K562 (cell line): Measurements from ENCODE around the gene MAP4K1. TPM values are rescaled to one million over a fixed set of nuclear protein-coding genes. Genes with fewer than 3 reads are reported as not detected.

Experiments
- BRD4 ChIP-seq: fragments of 200-600 bp; sonication (generic); IDR thresholded peaks from 2 replicates; pipeline ENCODE4 v1.6.1; 2017; ENCODE audit warnings: inconsistent platforms
- GTF2A2 ChIP-seq: IDR thresholded peaks from 2 replicates; pipeline ENCODE4 v1.6.1; 2016; ENCODE audit warnings: mild to moderate bottlenecking, missing genetic modification characterization, missing compliant biosample characterization
- RBBP5 ChIP-seq: fragments of 200-600 bp; sonication (generic); IDR thresholded peaks from 2 replicates; pipeline ENCODE4 v1.6.1; 2012; ENCODE audit warnings: borderline replicate concordance, mild to moderate bottlenecking, low read length, control low read depth, inconsistent platforms; ENCODE audit not compliant: insufficient read depth, poor library complexity, severe bottlenecking
- SMAD1 ChIP-seq: fragments of 150-350 bp; IDR thresholded peaks from 2 replicates; pipeline ENCODE4 v1.6.1; 2014; ENCODE audit warnings: low read length, low read depth; ENCODE audit not compliant: partially characterized antibody
- TEAD1 ChIP-seq, 2 experiments: fragments of 450-650 bp in 1 of 2; sonication (generic) in 1 of 2; formaldehyde crosslinking; IDR thresholded peaks; 2 replicates each; pipeline versions ENCODE4 v1.4.0 to v1.8.0; 2020 to 2022; ENCODE audit warnings: mild to moderate bottlenecking in 2 of 2, missing genetic modification reagents in 1 of 2
- polyA plus RNA-seq, 8 experiments: library from polyadenylated mRNA; depleted of rRNA in 4 of 8; stranded (reverse) in 5 of 8; unstranded in 3 of 8; fragments of >200 nt; fragmentation: Nextera tagmentation in 2 of 8; fragmentation: Illumina TruSeq in 1 of 8; extraction: Ambion mirVana in 2 of 8; extraction: Trizol in 1 of 8; gene quantifications; 2 replicates each; pipeline versions ENCODE4 v1.2.1 to v1.2.3, GENCODE V29; 2011 to 2014; ENCODE audit warnings: inconsistent platforms in 1 of 8, missing spikeins in 1 of 8
- total RNA-seq, 7 experiments: library from RNA; depleted of rRNA in 6 of 7; stranded (reverse); fragments of >200 nt in 6 of 7; fragmentation: Illumina TruSeq in 2 of 7; extraction: Trizol in 2 of 7; gene quantifications; 2 replicates each; pipeline versions ENCODE4 v1.2.1 to v1.2.3, GENCODE V29; 2011 to 2021; ENCODE audit warnings: low replicate concordance in 1 of 7
- TF ChIP-seq, protein P1 (sequence below): sonication (generic); formaldehyde crosslinking; IDR thresholded peaks from 2 replicates; pipeline ENCODE4 v1.8.0; 2022; ENCODE audit warnings: mild to moderate bottlenecking, missing genetic modification reagents
- TF ChIP-seq, protein P2 (sequence below): fragments of 450-650 bp; IDR thresholded peaks from 2 replicates; pipeline ENCODE4 v1.6.1; 2016; ENCODE audit warnings: mild to moderate bottlenecking, moderate library complexity
- TF ChIP-seq, protein P3 (sequence below): fragments of 450-650 bp; IDR thresholded peaks from 2 replicates; pipeline ENCODE4 v1.6.1; 2016; ENCODE audit warnings: borderline replicate concordance

The MAP4K1 gene
- total and polyA plus RNA-seq, 9 of the 15 experiments (the other 6 are each of a cell fraction or from before 2014, with no cell fraction given) = 0.14 to 3.2 (median 0.73) TPM; not detected in 1

DNA sequence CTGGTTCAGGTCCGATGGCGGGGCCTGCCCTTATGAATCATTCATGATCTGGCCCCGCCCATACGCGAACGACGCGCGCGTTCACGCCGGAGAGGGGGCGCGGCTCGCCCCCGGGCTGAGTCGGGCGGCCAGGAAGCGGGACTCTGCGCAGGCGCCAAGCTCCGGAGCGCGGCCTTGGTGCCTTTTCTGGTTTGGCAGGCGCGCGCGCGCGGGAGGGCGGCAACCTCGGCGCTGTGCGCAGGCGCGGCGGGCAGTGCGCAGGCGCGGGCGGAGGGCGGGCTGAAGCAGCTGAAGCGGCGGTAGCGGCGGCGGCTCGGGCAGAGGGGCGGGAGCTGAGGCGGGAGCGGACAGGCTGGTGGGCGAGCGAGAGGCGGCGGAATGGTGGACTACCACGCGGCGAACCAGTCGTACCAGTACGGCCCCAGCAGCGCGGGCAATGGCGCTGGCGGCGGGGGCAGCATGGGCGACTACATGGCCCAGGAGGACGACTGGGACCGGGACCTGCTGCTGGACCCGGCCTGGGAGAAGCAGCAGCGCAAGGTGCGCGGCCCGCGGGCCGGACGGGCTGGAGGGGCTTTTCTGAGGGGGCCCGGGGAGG is 29.7 kb upstream of the MAP4K1 start, which contains the start of gene ACTN4 (continued):
- TF ChIP-seq, protein P1, sequence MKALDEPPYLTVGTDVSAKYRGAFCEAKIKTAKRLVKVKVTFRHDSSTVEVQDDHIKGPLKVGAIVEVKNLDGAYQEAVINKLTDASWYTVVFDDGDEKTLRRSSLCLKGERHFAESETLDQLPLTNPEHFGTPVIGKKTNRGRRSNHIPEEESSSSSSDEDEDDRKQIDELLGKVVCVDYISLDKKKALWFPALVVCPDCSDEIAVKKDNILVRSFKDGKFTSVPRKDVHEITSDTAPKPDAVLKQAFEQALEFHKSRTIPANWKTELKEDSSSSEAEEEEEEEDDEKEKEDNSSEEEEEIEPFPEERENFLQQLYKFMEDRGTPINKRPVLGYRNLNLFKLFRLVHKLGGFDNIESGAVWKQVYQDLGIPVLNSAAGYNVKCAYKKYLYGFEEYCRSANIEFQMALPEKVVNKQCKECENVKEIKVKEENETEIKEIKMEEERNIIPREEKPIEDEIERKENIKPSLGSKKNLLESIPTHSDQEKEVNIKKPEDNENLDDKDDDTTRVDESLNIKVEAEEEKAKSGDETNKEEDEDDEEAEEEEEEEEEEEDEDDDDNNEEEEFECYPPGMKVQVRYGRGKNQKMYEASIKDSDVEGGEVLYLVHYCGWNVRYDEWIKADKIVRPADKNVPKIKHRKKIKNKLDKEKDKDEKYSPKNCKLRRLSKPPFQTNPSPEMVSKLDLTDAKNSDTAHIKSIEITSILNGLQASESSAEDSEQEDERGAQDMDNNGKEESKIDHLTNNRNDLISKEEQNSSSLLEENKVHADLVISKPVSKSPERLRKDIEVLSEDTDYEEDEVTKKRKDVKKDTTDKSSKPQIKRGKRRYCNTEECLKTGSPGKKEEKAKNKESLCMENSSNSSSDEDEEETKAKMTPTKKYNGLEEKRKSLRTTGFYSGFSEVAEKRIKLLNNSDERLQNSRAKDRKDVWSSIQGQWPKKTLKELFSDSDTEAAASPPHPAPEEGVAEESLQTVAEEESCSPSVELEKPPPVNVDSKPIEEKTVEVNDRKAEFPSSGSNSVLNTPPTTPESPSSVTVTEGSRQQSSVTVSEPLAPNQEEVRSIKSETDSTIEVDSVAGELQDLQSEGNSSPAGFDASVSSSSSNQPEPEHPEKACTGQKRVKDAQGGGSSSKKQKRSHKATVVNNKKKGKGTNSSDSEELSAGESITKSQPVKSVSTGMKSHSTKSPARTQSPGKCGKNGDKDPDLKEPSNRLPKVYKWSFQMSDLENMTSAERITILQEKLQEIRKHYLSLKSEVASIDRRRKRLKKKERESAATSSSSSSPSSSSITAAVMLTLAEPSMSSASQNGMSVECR = peak; percentile 83
- TF ChIP-seq TEAD1 (CRISPR knock-in tag; IDR thresholded peaks at IDR 0.05) (peak in 1 of 2 experiments; percentile 93; a peak in 2 of 4 replicates), SMAD1 (peak; percentile 19), GTF2A2 (tag) (no peak), BRD4 (no peak), RBBP5 (peak; percentile 86)
- TF ChIP-seq, protein P2, sequence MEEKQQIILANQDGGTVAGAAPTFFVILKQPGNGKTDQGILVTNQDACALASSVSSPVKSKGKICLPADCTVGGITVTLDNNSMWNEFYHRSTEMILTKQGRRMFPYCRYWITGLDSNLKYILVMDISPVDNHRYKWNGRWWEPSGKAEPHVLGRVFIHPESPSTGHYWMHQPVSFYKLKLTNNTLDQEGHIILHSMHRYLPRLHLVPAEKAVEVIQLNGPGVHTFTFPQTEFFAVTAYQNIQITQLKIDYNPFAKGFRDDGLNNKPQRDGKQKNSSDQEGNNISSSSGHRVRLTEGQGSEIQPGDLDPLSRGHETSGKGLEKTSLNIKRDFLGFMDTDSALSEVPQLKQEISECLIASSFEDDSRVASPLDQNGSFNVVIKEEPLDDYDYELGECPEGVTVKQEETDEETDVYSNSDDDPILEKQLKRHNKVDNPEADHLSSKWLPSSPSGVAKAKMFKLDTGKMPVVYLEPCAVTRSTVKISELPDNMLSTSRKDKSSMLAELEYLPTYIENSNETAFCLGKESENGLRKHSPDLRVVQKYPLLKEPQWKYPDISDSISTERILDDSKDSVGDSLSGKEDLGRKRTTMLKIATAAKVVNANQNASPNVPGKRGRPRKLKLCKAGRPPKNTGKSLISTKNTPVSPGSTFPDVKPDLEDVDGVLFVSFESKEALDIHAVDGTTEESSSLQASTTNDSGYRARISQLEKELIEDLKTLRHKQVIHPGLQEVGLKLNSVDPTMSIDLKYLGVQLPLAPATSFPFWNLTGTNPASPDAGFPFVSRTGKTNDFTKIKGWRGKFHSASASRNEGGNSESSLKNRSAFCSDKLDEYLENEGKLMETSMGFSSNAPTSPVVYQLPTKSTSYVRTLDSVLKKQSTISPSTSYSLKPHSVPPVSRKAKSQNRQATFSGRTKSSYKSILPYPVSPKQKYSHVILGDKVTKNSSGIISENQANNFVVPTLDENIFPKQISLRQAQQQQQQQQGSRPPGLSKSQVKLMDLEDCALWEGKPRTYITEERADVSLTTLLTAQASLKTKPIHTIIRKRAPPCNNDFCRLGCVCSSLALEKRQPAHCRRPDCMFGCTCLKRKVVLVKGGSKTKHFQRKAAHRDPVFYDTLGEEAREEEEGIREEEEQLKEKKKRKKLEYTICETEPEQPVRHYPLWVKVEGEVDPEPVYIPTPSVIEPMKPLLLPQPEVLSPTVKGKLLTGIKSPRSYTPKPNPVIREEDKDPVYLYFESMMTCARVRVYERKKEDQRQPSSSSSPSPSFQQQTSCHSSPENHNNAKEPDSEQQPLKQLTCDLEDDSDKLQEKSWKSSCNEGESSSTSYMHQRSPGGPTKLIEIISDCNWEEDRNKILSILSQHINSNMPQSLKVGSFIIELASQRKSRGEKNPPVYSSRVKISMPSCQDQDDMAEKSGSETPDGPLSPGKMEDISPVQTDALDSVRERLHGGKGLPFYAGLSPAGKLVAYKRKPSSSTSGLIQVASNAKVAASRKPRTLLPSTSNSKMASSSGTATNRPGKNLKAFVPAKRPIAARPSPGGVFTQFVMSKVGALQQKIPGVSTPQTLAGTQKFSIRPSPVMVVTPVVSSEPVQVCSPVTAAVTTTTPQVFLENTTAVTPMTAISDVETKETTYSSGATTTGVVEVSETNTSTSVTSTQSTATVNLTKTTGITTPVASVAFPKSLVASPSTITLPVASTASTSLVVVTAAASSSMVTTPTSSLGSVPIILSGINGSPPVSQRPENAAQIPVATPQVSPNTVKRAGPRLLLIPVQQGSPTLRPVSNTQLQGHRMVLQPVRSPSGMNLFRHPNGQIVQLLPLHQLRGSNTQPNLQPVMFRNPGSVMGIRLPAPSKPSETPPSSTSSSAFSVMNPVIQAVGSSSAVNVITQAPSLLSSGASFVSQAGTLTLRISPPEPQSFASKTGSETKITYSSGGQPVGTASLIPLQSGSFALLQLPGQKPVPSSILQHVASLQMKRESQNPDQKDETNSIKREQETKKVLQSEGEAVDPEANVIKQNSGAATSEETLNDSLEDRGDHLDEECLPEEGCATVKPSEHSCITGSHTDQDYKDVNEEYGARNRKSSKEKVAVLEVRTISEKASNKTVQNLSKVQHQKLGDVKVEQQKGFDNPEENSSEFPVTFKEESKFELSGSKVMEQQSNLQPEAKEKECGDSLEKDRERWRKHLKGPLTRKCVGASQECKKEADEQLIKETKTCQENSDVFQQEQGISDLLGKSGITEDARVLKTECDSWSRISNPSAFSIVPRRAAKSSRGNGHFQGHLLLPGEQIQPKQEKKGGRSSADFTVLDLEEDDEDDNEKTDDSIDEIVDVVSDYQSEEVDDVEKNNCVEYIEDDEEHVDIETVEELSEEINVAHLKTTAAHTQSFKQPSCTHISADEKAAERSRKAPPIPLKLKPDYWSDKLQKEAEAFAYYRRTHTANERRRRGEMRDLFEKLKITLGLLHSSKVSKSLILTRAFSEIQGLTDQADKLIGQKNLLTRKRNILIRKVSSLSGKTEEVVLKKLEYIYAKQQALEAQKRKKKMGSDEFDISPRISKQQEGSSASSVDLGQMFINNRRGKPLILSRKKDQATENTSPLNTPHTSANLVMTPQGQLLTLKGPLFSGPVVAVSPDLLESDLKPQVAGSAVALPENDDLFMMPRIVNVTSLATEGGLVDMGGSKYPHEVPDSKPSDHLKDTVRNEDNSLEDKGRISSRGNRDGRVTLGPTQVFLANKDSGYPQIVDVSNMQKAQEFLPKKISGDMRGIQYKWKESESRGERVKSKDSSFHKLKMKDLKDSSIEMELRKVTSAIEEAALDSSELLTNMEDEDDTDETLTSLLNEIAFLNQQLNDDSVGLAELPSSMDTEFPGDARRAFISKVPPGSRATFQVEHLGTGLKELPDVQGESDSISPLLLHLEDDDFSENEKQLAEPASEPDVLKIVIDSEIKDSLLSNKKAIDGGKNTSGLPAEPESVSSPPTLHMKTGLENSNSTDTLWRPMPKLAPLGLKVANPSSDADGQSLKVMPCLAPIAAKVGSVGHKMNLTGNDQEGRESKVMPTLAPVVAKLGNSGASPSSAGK = no peak
- TF ChIP-seq, protein P3, sequence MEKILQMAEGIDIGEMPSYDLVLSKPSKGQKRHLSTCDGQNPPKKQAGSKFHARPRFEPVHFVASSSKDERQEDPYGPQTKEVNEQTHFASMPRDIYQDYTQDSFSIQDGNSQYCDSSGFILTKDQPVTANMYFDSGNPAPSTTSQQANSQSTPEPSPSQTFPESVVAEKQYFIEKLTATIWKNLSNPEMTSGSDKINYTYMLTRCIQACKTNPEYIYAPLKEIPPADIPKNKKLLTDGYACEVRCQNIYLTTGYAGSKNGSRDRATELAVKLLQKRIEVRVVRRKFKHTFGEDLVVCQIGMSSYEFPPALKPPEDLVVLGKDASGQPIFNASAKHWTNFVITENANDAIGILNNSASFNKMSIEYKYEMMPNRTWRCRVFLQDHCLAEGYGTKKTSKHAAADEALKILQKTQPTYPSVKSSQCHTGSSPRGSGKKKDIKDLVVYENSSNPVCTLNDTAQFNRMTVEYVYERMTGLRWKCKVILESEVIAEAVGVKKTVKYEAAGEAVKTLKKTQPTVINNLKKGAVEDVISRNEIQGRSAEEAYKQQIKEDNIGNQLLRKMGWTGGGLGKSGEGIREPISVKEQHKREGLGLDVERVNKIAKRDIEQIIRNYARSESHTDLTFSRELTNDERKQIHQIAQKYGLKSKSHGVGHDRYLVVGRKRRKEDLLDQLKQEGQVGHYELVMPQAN = peak; percentile 65
